Measurements from ENCODE around the gene MAN2A1.

MAN2A1 gene

GRCh38 chr5:109857405-109858031 lies 167.8 kb downstream of the MAN2A1 start:
- TF ChIP-seq CTCF (IDR thresholded peaks at IDR 0.05; ENCODE audit: borderline replicate concordance, insufficient read depth, low read depth, low read length): no peak
- no peak overlapping the region for H3K4me3 ChIP-seq (ENCODE audit: low read depth, low read length)

GRCh38 chr5:109859537-109859936 lies 169.8 kb downstream of the MAN2A1 start:
- H3K4me3 ChIP-seq (ENCODE audit: low read depth, low read length): no peak overlapping the region
- TF ChIP-seq CTCF (IDR thresholded peaks at IDR 0.05; ENCODE audit: borderline replicate concordance, insufficient read depth, low read depth, low read length): no peak

GRCh38 chr5:109862301-109862700 lies 172.6 kb downstream of the MAN2A1 start:
- TF ChIP-seq CTCF (IDR thresholded peaks at IDR 0.05; ENCODE audit: borderline replicate concordance, insufficient read depth, low read depth, low read length): no peak
- H3K4me3 ChIP-seq (ENCODE audit: low read depth, low read length): no peak overlapping the region

GRCh38 chr5:109863752-109864151 lies 174.0 kb downstream of the MAN2A1 start:
- no peak for TF ChIP-seq CTCF (IDR thresholded peaks at IDR 0.05; ENCODE audit: borderline replicate concordance, insufficient read depth, low read depth, low read length)
- no peak overlapping the region for H3K4me3 ChIP-seq (ENCODE audit: low read depth, low read length)

- H3K4me3 ChIP-seq (ENCODE audit: low read depth, low read length): no peak overlapping the region
- TF ChIP-seq CTCF (IDR thresholded peaks at IDR 0.05; ENCODE audit: borderline replicate concordance, insufficient read depth, low read depth, low read length): no peak
Measured at GRCh38 chr5:109865637-109866036, 175.9 kb downstream of the MAN2A1 start.

- TF ChIP-seq CTCF (IDR thresholded peaks at IDR 0.05; ENCODE audit: borderline replicate concordance, insufficient read depth, low read depth, low read length): no peak
- H3K4me3 ChIP-seq (ENCODE audit: low read depth, low read length): no peak overlapping the region
Measured at GRCh38 chr5:109866051-109866450, 176.3 kb downstream of the MAN2A1 start.

- TF ChIP-seq CTCF (IDR thresholded peaks at IDR 0.05; ENCODE audit: borderline replicate concordance, insufficient read depth, low read depth, low read length): no peak
- no peak overlapping the region for H3K4me3 ChIP-seq (ENCODE audit: low read depth, low read length)
Measured at GRCh38 chr5:109868737-109869136, 179.0 kb downstream of the MAN2A1 start.
